ENCODE measurements around the gene LRCH1. TPM values are rescaled to one million over a fixed set of nuclear protein-coding genes. Genes with fewer than 3 reads are reported as not detected.

LRCH1 gene
- total RNA-seq, 2 experiments from 2014 or later = 16.7 to 27.8 TPM

- H3K9me3 ChIP-seq (ENCODE audit: low read length) = no peaks in the 10 kb centered on the region
- H3K4me2 ChIP-seq (ENCODE audit: low read length) = 0 out of 2 replicates have a peak overlapping the region, but pooled peaks have one; percentile 46
- H3K9me2 ChIP-seq (ENCODE audit: insufficient read depth, low read length) = no peaks in the 10 kb centered on the region
- no peak overlapping the region for H3K4me3 ChIP-seq (ENCODE audit: low read depth, low read length, poor library complexity, severe bottlenecking)
- peaks cover 66% of the 10 kb centered on the region for H3K4me1 ChIP-seq (ENCODE audit: insufficient read depth, low read length, poor library complexity, severe bottlenecking)
- peaks cover 18% of the 10 kb centered on the region for H4K20me1 ChIP-seq (ENCODE audit: insufficient read depth, low read length)
- ChIA-PET CTCF (ENCODE audit: unreplicated experiment) (no interaction called here), POLR2A (interaction anchor here (1.0 to 4.0 kb wide), 2 partner anchors 7 to 12 kb away, joined by 4 to 18 read pairs; no protein-coding TSS in a partner anchor)
- intact Hi-C loops (cut with micrococcal nuclease; ENCODE audit: unreplicated experiment) = no loop called here
- no peak for DNase-seq (ENCODE audit: low spot score)
- no peak overlapping the region for H2AFZ ChIP-seq (ENCODE audit: low read length)
- BruUV-seq (replicated peaks) = no TSS peak
- no peaks in the 10 kb centered on the region for H3K36me3 ChIP-seq (ENCODE audit: insufficient read depth, low read length)
- no peak overlapping the region for H3K27ac ChIP-seq (ENCODE audit: low read depth, low read length, poor library complexity, severe bottlenecking)
- TF ChIP-seq EZH2phosphoT487 (IDR thresholded peaks at IDR 0.05; ENCODE audit: borderline replicate concordance, low read depth, low read length) (no peak), CTCF (conservative IDR thresholded peaks at IDR 0.05; ENCODE audit: low read length) (no peak)
- peaks cover 99% of the 10 kb centered on the region for H3K79me2 ChIP-seq (ENCODE audit: insufficient read depth, low read depth, low read length)
Observed at GRCh38 chr13:46607768-46608564, 55.0 kb downstream of the LRCH1 start.

- Histone ChIP-seq H3K4me3 (ENCODE audit: low read depth, low read length, poor library complexity, severe bottlenecking) (no peak overlapping the region), H3K79me2 (ENCODE audit: insufficient read depth, low read depth, low read length) (peaks cover 97% of the 10 kb centered on the region), H3K27ac (ENCODE audit: low read depth, low read length, poor library complexity, severe bottlenecking) (no peak overlapping the region), H2AFZ (ENCODE audit: low read length) (no peak overlapping the region), H3K9me3 (ENCODE audit: low read length) (no peaks in the 10 kb centered on the region), H3K36me3 (ENCODE audit: insufficient read depth, low read length) (no peaks in the 10 kb centered on the region), H3K4me2 (ENCODE audit: low read length) (no peak overlapping the region), H4K20me1 (ENCODE audit: insufficient read depth, low read length) (peaks cover 23% of the 10 kb centered on the region), H3K9me2 (ENCODE audit: insufficient read depth, low read length) (no peaks in the 10 kb centered on the region), H3K4me1 (ENCODE audit: insufficient read depth, low read length, poor library complexity, severe bottlenecking) (peaks cover 61% of the 10 kb centered on the region)
- POLR2A ChIA-PET = interaction anchor here (1.0 to 5.2 kb wide), 7 partner anchors 8 to 54 kb away, joined by 3 to 33 read pairs (median 6); no protein-coding TSS in a partner anchor
- no peak for TF ChIP-seq EZH2phosphoT487 (IDR thresholded peaks at IDR 0.05; ENCODE audit: borderline replicate concordance, low read depth, low read length)
- no peak for TF ChIP-seq CTCF (conservative IDR thresholded peaks at IDR 0.05; ENCODE audit: low read length)
- CTCF ChIA-PET (ENCODE audit: unreplicated experiment) = no interaction called here
- no peak for DNase-seq (ENCODE audit: low spot score)
- no TSS peak for BruUV-seq (replicated peaks)
- intact Hi-C loops (cut with micrococcal nuclease; ENCODE audit: unreplicated experiment) = no loop called here
Observed at GRCh38 chr13:46609052-46609451, 56.1 kb downstream of the LRCH1 start.

- Histone ChIP-seq H3K4me2 (ENCODE audit: low read length) (no peak overlapping the region), H3K4me3 (ENCODE audit: low read depth, low read length, poor library complexity, severe bottlenecking) (no peak overlapping the region), H3K9me2 (ENCODE audit: insufficient read depth, low read length) (no peaks in the 10 kb centered on the region), H3K27ac (ENCODE audit: low read depth, low read length, poor library complexity, severe bottlenecking) (no peak overlapping the region), H3K4me1 (ENCODE audit: insufficient read depth, low read length, poor library complexity, severe bottlenecking) (peaks cover 54% of the 10 kb centered on the region), H2AFZ (ENCODE audit: low read length) (no peak overlapping the region), H3K9me3 (ENCODE audit: low read length) (no peaks in the 10 kb centered on the region), H4K20me1 (ENCODE audit: insufficient read depth, low read length) (peaks cover 20% of the 10 kb centered on the region), H3K79me2 (ENCODE audit: insufficient read depth, low read depth, low read length) (peaks cover 97% of the 10 kb centered on the region), H3K36me3 (ENCODE audit: insufficient read depth, low read length) (no peaks in the 10 kb centered on the region)
- intact Hi-C loops (cut with micrococcal nuclease; ENCODE audit: unreplicated experiment) = no loop called here
- ChIA-PET CTCF (ENCODE audit: unreplicated experiment) (no interaction called here), POLR2A (interaction anchor here (1.0 to 5.2 kb wide), 5 partner anchors 8 to 53 kb away, joined by 3 to 33 read pairs (median 7); no protein-coding TSS in a partner anchor)
- no peak for DNase-seq (ENCODE audit: low spot score)
- BruUV-seq (replicated peaks) = no TSS peak
- TF ChIP-seq CTCF (conservative IDR thresholded peaks at IDR 0.05; ENCODE audit: low read length) = no peak
- TF ChIP-seq EZH2phosphoT487 (IDR thresholded peaks at IDR 0.05; ENCODE audit: borderline replicate concordance, low read depth, low read length) = no peak
Observed at GRCh38 chr13:46609726-46610125, 56.8 kb downstream of the LRCH1 start.
